ENCODE data around the gene GPR139.

GRCh38 chr16:20102021-20102420 lies 28.3 kb upstream of the GPR139 start:
- TF ChIP-seq CTCF (IDR thresholded peaks at IDR 0.05) (no peak), POLR2A (IDR thresholded peaks at IDR 0.05) (no peak)

Measured in uterus (tissue), 2 donors.